HG03432 (cell line): ENCODE data around the gene GSG1L.
"Not testable (repeated sequence)": the region's sequence is repeated elsewhere in the genome, so short reads cannot be mapped to it uniquely, and the experiment has no call there.

Source experiments
- ATAC-seq: cut with Tn5 transposase; IDR thresholded peaks from one replicate; pipeline ENCODE4 v1.9.1; 2021; ENCODE audit warnings: mild to moderate bottlenecking, moderate library complexity; ENCODE audit not compliant: unreplicated experiment

The GSG1L gene

DNA sequence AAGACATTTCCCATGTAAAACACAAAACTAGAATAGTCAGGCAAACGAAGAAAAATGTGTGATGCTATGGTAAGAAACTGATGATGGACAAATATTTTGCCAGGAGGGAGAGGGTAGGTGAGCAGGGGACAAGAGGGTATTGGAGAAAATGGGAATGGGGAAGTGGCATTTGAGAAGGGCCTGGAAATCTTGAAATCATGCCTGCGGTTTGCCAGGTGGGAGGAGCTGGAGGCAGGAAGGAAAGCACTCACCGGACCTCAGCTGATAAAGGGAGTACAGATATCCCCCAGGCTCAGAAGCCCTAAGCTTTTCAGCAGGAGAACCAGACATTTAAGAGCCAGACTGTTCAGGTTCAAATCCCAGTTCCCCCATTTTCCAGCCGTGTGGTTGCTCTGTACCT lies 103.6 kb downstream of the GSG1L start:
- ATAC-seq: no peak

DNA sequence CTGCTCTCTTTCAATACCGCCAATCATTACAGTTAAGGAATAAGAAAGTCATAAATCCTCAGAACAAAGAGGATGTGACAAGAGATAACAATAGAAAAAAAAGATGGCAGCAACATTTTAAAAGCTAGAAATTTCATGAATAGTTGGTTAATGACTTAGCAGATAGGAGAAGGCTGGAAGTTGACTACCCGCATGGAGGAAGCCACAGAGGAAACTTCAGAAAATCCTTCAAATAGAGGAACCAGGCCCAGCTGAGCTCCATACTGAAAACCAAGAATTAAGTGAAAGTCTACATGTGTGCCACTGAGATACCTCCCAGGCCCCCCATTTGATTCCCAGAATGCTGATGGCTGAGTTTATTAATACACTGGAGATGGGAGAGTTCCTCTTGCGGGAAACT lies 109.3 kb downstream of the GSG1L start:
- ATAC-seq: no peak

DNA sequence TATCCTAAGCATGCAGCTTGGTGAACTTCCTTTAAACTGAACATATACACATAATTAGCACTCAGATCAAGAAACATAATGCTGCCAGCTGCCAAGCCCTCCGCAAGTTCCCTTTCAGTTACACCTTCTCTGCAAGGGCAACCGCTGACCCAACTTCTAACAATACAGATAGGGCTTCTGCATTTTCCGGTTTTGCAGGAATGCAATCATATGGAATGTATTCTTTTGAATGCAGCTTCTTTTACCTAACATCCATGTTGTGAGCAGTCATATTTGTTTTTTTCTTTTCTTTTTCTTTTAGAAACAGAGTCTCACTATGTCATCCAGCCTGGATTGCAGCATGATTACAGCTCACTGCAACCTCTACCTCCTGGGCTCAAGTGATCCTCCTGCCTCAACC lies 110.7 kb downstream of the GSG1L start:
- ATAC-seq: no peak

DNA sequence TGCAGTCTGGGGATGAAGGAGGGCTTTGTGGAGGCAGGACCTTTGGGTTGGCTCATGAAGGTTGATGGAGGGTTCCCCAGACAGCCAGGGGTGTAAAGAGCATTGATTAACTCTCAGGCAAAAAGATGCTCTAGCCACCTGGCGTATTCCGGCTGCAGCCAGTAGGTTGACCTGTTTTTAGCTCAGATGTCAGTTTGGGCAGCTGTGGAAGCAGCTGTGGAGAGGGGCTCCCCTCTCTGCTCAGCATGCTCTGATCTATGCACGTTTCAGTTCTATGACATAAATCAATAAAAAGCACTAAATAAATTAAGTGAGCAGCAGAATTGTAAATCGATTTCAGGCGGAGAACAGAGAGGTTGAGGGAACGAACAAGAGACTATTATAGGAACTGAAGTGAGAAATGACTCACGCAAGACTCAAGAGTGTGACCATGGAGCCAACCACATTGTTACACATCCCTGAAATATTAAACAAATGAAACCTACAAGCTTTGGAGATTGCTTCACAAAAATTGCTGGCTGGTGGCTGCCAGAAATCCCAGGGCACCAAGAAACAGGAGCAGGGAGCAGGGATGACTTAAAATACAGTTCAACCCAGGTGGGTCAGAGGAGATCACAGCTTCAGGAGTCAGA lies 111.9 kb downstream of the GSG1L start:
- no peak for ATAC-seq

DNA sequence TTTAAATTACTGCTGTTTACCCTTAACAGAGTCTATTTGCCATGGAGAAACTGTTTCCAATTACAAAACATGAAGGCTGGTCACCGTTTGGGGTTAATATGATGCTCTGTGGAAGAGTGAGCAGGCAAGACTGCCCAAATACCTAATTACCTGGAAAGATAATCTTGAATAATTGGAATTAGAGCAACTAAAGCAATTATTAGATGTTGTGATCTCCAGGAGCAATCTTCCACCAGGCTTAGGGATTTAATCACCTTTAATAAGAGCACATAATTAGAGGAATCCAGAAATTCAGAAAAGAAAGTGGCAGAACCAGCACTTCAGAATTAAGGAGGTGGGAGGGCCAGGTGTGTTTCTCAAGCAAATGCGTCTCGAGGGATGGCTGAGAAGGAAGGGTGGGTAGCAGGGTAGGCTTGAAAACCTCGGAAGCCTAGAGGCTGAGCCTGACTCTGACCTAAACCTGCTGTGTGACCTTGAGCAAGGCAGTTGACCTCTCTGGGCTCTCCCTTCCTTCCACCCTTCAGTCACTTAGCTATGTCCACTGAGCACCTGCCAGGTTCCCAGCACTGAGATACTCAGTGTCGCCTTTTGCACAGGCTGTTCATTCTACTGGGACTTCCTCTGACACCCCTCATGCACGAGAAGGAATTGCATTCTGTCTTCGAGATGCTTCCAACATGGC lies 113.2 kb downstream of the GSG1L start:
- ATAC-seq: no peak

DNA sequence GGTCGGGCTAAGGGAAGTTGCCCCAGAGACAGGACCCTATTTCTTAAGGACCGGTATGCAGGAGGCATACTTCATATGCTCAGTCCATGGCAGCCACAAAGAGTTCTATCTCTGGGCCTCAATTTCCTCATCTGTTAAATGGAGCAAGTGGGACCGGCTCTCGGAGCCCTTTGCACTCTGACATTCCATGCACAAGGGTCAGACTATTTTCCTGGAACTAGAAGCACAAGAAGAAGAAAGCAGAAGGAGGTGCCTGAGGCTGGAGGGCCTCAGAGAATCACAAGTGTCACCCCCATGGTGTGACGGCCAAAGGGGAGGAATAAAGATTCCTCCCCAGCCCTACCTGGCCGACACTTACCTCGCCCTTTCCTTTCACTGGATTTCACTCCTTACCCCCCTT lies 115.8 kb downstream of the GSG1L start:
- ATAC-seq: no peak

DNA sequence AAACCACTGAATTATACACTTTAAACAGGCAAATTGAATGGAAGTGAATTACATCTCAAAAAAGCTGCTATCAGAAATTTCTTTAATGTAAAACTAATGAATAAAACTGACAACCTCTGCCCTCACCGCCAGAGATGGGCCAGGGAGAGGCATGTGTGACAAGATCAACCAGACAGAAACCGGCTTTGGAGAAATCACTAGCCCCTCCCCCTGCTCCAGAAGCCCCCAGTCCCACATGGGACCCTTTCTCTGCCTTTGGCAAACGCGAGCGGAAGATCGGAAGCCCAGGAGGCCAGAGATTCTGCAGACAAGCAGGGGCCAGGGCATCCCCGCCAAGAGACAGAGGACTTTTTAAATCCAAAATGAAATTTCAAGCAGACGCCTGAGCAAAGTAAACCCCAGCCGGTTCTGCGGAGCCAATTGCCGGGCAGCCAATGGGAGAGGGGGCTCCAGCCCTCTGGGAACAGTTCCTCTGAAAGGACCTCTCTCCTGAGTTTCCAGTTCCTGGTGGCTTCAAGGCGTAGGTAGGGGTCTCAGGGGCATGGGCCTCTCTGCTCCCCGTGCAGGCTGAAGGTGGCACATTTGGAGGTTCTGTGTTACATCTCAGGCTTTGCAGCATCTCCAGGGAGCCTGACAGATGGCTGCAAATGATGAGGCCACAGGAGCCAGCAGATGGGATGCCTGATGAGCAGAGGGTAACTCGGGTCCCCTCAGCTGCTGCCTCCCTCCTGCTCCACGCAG lies 118.1 kb downstream of the GSG1L start:
- ATAC-seq: no peak

DNA sequence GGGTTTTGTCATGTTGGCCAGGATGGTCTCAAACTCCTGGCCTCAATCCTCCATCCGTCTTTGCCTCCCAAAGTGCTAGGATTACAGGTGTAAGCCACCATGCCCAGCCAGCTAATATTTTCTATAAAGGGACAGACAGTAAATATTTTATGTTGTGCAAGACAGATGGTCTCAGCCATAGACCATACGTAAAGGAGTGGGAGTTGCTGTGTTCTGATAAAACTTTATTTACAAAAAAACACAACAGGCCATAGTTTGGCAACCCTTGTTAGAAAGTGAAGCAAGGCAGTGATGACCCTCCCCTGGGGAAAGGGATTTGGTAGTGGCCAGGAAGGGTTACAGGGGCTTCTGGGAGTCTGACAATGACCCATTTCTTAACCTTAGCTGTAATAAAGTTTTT lies 119.7 kb downstream of the GSG1L start:
- ATAC-seq: no peak

DNA sequence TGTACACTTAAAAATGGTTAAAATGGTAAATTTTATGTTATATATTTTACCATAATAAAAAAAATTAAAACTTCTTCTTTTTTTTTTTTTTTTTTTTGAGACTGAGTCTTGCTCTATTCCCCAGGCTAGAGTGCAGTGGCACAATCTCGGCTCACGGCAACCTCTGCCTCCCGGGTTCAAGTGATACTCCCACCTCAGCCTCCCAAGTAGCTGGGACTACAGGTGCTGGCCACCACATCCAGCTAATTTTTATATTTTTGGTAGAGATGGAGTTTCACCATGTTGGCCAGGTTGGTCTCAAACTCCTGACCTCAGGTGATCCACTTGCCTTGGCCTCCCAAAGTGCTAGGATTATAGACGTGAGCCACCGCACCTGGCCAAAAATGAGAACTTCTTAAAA lies 121.4 kb downstream of the GSG1L start:
- ATAC-seq: not testable (repeated sequence)

DNA sequence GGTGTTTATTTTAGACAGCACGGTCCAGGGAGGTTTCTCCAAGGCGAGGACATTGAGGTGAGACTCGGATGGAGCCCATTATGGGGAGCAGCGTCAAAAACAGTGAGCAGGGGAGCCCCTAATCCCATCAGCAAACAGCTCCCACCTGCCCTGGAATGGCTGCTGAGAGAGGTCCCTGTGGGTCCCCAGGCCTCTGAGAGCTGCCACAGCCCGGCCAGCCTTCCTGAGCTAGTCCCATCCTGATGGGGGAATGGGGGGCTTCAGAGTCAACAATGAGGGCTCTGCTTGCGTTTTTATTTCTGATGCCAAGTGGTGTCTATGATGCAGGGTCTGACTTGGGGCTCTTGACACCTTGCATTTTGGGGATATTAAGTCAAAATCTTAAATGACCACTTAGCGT lies 128.4 kb downstream of the GSG1L start:
- ATAC-seq: no peak

DNA sequence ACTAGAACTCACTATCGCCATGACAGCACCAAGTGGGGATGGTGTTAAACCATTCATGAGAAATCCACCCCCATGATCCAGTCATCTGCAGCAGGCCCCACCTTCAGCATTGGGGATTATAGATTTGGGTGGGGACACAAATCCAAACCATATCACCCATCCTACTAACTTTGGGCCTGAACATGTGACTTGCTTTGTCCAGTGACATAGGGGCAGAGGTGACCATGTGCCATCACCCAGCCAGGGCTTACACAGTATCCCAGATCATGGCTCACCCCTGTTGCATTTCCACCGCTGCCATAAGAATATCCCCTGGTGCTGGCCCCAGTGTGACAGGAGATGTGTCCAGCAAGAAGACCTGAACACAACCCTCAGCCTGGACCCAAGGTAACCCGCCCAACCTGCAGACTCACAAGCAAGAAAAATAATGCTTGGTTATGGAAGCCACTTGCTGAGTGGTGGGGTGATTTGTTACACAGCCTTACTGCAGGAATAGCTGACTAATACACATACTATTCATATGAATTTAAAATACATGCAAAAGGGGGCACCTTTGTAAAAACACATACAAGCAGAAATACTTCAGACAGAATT lies 130.9 kb downstream of the GSG1L start:
- ATAC-seq: no peak

DNA sequence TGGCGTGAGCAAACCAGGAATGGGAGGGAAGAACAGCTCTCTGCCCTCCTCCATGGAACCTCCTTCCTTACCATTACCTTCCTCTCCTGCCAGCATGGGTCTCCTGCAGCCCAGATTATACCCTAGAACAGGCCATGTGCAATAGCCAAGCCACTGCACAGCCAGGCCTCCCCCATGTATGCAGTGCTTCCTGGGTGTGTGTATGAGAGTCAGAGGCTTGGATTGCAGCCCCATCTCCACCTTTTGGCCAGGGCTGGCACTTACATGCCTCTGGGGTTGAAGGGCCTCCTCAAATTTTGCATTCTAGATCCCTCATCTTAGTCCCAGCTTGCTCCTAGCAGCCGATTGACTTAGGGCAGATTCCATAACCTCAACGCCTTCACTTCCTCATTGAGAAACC lies 133.7 kb downstream of the GSG1L start:
- no peak for ATAC-seq

DNA sequence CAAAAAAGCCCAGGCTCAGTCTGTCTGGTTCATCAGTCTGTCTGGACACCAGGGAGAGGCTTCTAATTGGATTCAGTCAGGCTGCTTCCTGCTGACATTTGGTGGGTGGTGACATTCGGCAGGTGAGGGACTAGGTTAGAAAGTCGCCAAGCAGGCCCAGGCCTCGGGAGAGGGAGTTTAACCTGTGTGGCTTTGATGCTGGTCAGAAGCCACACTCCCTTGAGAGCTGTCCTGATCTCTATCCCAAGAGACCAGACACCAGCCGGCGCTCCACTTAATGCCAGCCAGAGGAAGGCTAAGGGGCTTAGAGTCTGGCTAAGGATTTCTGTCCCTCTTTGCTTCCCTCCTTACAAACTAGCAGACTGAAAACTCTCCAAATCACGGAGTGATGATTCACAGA lies 135.0 kb downstream of the GSG1L start:
- no peak for ATAC-seq

DNA sequence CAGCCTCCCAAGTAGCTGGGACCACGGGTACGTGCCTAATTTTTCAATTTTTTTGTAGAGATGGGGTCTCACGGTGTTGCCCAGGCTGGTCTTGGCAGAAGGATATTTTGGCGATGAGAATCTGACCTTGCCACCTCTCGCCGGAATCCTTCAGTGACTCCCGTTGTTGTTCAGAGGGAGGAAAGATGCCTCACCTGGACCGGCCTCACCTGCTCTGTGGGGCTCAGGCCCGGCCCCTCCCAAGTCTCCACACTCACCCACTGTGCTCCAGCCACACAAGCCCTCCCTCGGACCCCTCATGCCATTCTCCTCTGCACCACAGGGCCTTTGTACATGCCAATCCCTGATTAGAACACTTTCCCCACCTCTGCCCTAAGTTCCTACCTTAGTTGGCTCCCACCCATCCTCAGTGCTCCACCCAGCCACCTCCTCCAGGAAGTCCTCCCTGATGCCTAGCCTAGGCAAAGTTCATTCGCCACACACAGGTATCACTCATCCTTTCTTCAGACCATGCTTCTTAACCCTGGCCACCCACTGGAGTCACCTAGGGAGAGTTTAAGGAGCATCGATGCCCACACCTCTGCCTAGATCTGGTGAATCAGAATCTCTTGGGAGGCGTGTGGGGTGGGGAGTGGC lies 136.1 kb downstream of the GSG1L start:
- no peak for ATAC-seq

DNA sequence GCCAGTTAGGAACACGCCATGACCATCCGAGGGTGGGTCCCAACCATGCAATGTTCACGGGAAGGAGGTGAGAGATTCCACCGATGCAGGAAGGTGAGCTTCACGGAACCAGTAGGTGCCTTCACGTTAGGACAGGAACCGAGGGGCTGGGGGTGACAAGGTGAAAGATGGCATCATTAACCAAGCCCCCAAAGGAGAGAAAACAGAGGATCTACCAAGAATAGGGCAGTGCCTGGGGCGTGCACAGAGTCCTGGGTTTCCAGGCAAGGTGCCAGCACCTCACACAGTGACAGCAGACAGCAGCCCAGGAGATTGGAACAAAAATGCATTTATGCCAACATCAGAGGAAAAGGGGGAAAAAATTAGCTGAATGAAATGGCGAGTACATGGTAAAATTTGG lies 137.9 kb downstream of the GSG1L start:
- ATAC-seq: no peak

DNA sequence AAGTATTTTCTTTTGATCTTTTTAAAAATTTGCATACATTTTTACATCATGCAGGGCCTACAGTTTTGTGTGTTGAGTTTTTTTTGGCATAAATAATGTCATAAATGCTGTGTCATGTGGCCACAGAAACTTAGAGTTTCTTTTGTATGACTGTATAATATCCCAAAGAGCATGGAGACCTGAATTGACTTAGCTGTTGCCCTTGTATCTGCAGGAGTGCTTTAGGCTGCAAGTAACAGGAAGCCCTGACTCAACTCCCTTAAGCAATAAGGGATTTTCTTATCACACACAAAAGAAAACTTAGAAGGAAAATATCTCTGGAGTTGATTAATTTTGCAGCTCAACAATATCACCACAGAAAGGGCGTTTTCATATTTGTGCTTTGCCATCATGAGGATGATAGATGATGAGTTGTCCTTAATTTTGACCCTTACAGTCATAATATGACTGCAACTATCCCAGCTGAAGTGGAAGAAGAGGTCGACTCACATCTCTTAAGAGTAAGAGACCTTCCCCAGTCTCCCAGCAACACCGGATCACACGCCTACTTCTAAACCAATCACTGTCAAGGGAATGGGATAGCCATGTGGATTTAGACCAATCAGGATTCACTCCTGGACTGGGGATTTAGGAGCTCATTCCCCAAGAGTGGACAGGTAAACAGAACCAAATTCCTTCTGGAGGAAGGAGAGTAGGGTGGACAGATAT lies 138.9 kb downstream of the GSG1L start:
- ATAC-seq: no peak

DNA sequence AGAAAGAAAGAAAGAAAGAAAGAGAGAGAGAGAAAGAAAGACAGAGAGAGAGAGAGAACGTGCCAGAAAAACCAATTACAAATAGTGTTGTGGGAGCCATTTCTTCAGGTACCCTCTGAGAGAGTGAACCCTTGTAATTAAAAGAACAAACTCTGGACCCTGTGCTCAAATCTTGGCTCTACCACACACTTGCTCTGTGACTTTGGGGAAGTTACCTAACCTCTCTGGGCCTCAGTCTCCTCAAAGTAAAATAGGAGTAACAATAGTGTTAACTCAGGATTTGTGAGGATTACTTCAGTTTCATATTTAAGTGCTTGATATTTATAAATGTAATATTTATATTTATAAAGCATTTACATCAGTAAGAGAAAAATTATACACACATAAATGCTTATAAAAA lies 139.8 kb downstream of the GSG1L start:
- ATAC-seq: no peak

DNA sequence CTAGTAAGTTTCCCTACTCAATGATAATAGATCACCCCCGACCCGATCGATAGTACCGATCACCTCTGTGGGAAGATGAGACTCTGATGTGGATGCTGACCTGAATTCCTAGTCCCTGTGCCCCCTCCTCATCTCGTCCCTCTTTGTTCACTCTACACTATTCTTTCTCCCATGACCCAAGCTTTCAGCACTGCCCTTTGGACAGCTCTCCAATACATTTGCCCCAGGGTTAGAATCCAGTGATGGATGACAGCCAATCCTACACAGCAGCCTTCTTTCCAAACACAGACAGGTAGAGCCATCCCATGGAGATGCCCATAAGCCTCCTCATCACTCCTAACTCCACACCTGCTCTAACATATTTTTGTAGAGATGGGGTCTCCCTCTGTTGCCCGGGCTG lies 141.1 kb downstream of the GSG1L start:
- no peak for ATAC-seq

DNA sequence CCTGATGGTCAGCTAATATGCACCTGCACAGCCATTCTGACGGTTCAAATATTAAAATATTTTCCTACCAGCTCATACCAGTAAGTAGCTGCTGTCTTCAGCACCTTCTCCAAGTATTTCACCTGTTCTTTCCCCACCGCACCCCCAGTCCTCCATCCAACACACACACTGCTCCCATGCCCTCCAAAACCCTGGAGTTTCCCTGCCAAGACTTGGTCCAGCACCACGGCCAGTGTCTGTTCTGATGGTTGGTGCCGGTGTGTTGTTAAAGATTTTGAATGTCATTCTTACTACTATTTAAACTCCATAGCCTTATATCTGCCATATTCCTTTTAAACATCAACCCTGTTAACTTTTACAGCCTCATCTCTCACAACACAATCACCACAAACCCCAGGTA lies 142.4 kb downstream of the GSG1L start:
- no peak for ATAC-seq

DNA sequence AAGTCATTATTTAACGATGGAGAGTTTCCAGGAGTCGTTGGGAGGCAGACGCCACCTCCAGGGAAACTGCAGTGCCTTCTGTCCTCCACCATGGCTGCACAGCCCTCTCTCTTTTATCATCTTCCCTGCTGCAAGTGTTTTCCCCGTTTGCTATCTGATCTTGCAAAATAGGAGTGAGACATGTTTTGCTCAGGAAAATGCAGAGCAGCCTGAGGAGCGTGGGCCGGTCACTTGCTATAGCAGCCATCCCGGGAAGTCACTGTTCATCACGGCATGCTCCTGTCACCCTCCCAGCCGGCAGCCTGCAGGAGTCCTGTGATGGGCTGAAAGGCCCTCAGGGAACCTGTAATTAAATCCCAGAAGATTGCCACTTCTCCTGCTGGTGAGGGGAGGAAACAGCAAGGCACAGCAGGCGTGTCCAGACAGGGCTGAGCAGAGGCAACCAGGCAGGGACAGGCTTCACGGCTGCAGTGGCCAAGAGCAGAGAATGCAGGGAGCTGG lies 143.1 kb downstream of the GSG1L start:
- ATAC-seq: no peak

DNA sequence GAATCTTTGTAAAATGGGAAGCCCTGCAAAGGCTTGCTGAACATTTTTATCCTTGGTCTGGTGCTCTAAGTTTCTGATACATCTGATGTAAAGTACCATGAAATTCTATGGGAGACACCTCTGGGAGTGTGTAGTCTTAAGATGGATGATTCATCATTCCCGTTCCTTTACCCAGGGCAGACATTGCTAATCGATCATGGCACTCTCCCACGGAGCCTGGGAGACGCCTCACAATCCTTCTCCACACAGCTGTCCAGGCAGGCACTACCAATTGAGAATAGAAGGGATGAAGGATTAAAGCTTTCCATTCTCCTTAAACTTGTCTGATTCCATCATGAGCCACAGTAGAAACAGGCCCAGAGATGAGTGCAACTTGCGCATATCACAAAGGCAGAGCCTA lies 144.8 kb downstream of the GSG1L start:
- ATAC-seq: no peak
